Activated CD4-positive, alpha-beta T cell treated with anti-CD3 and anti-CD28 coated beads for 1 hour (primary cell): ENCODE data around the gene MGAT5.

Source experiments
- DNase-seq: peaks from one replicate; pipeline ENCODE4 v3.0.0-alpha.2; 2020

The MGAT5 gene

GRCh38 chr2:134253804-134254203 lies at the start of gene MGAT5:
MGAT5 (plus strand) TSS chr2:134254072; CDS start chr2:134254404, 332 bp downstream.
- no peak for DNase-seq

- DNase-seq: no peak
Measured at GRCh38 chr2:134205087-134205486, 48.8 kb upstream of the MGAT5 start.

- DNase-seq: no peak
Measured at GRCh38 chr2:134206031-134206430, 47.8 kb upstream of the MGAT5 start.

GRCh38 chr2:134206573-134206972 lies 47.3 kb upstream of the MGAT5 start:
- DNase-seq: no peak

GRCh38 chr2:134207589-134208209 lies 46.2 kb upstream of the MGAT5 start:
- peak; percentile 50 for DNase-seq

- DNase-seq: no peak
Measured at GRCh38 chr2:134208825-134209224, 45.0 kb upstream of the MGAT5 start.

- no peak for DNase-seq
Measured at GRCh38 chr2:134212746-134213145, 41.1 kb upstream of the MGAT5 start.

GRCh38 chr2:134216152-134216829 lies 37.6 kb upstream of the MGAT5 start:
- no peak for DNase-seq

GRCh38 chr2:134217351-134217750 lies 36.5 kb upstream of the MGAT5 start:
- DNase-seq: no peak

- no peak for DNase-seq
Measured at GRCh38 chr2:134217924-134218323, 35.9 kb upstream of the MGAT5 start.

- DNase-seq: no peak
Measured at GRCh38 chr2:134218414-134218813, 35.5 kb upstream of the MGAT5 start.

- DNase-seq: peak; percentile 20
Measured at GRCh38 chr2:134218930-134219658, 34.8 kb upstream of the MGAT5 start.

- no peak for DNase-seq
Measured at GRCh38 chr2:134220344-134220974, 33.4 kb upstream of the MGAT5 start.

- DNase-seq: no peak
Measured at GRCh38 chr2:134224005-134224404, 29.9 kb upstream of the MGAT5 start.

- DNase-seq: no peak
Measured at GRCh38 chr2:134225173-134225572, 28.7 kb upstream of the MGAT5 start.

- DNase-seq: no peak
Measured at GRCh38 chr2:134225841-134226240, 28.0 kb upstream of the MGAT5 start.

GRCh38 chr2:134226601-134227000 lies 27.3 kb upstream of the MGAT5 start:
- DNase-seq: no peak

- no peak for DNase-seq
Measured at GRCh38 chr2:134227666-134228065, 26.2 kb upstream of the MGAT5 start.

- DNase-seq: no peak
Measured at GRCh38 chr2:134228493-134228903, 25.4 kb upstream of the MGAT5 start.

GRCh38 chr2:134229540-134229939 lies 24.3 kb upstream of the MGAT5 start:
- no peak for DNase-seq

- no peak for DNase-seq
Measured at GRCh38 chr2:134230885-134231284, 23.0 kb upstream of the MGAT5 start.

GRCh38 chr2:134231301-134231964 lies 22.4 kb upstream of the MGAT5 start:
- no peak for DNase-seq

GRCh38 chr2:134231965-134232340 lies 21.9 kb upstream of the MGAT5 start:
- DNase-seq: no peak
